ENCODE data around the gene LGALS9.

- TF ChIP-seq, protein P1, sequence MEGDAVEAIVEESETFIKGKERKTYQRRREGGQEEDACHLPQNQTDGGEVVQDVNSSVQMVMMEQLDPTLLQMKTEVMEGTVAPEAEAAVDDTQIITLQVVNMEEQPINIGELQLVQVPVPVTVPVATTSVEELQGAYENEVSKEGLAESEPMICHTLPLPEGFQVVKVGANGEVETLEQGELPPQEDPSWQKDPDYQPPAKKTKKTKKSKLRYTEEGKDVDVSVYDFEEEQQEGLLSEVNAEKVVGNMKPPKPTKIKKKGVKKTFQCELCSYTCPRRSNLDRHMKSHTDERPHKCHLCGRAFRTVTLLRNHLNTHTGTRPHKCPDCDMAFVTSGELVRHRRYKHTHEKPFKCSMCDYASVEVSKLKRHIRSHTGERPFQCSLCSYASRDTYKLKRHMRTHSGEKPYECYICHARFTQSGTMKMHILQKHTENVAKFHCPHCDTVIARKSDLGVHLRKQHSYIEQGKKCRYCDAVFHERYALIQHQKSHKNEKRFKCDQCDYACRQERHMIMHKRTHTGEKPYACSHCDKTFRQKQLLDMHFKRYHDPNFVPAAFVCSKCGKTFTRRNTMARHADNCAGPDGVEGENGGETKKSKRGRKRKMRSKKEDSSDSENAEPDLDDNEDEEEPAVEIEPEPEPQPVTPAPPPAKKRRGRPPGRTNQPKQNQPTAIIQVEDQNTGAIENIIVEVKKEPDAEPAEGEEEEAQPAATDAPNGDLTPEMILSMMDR (conservative IDR thresholded peaks at IDR 0.05 in 1 of 2, IDR thresholded peaks at IDR 0.05 in 1 of 2; ENCODE audit: low read depth in 1 of 2, low read length in 2 of 2), result no peak
- TF ChIP-seq EZH2 (IDR thresholded peaks at IDR 0.05; ENCODE audit: low read length, missing control alignments), result no peak
Observed at GRCh38 chr17:27608328-27609230, 22.4 kb upstream of the LGALS9 start.
